GM12878 (cell line): ENCODE results near the gene SLC22A4. TPM values are rescaled to one million over a fixed set of nuclear protein-coding genes. Genes with fewer than 3 reads are reported as not detected.

Experiments used
- BCL3 ChIP-seq: IDR thresholded peaks from 2 replicates; pipeline ENCODE4 v1.6.1; 2011; ENCODE audit warnings: borderline replicate concordance, low read depth, mild to moderate bottlenecking, moderate library complexity, low read length; ENCODE audit not compliant: insufficient read depth, poor library complexity, severe bottlenecking
- BCLAF1 ChIP-seq: fragments of 450-650 bp; IDR thresholded peaks from 2 replicates; pipeline ENCODE4 v1.6.1; 2017; ENCODE audit warnings: antibody characterized with exemption, mild to moderate bottlenecking, moderate library complexity
- CHD1 ChIP-seq: IDR thresholded peaks from 2 replicates; pipeline ENCODE4 v1.6.1; 2012; ENCODE audit warnings: low read depth, low read length, improper control_type of control experiment
- E2F8 ChIP-seq: fragments of 450-650 bp; IDR thresholded peaks from 2 replicates; pipeline ENCODE4 v1.6.1; 2018; ENCODE audit warnings: mild to moderate bottlenecking, low read depth, moderate library complexity; ENCODE audit not compliant: partially characterized antibody
- EZH2 ChIP-seq: IDR thresholded peaks from 2 replicates; pipeline ENCODE4 v1.6.1; 2012; ENCODE audit warnings: low read depth, mild to moderate bottlenecking, control low read depth, inconsistent platforms, low read length, borderline replicate concordance; ENCODE audit not compliant: control insufficient read depth
- HSF1 ChIP-seq: fragments of 150-350 bp; IDR thresholded peaks from 2 replicates; pipeline ENCODE4 v1.6.1; 2014; ENCODE audit warnings: mild to moderate bottlenecking, low read depth, low read length
- IRF4 ChIP-seq: IDR thresholded peaks from 2 replicates; pipeline ENCODE4 v1.6.1; 2011; ENCODE audit warnings: low read depth, low read length
- LARP7 ChIP-seq: fragments of 450-650 bp; IDR thresholded peaks from 2 replicates; pipeline ENCODE4 v1.6.1; 2017; ENCODE audit warnings: mild to moderate bottlenecking
- NBN ChIP-seq: fragments of 450-650 bp; IDR thresholded peaks from 2 replicates; pipeline ENCODE4 v1.6.1; 2016
- NFIC ChIP-seq: IDR thresholded peaks from 2 replicates; pipeline ENCODE4 v1.6.1; 2012; ENCODE audit warnings: low read depth, mild to moderate bottlenecking, inconsistent platforms, low read length, moderate library complexity
- NFYA ChIP-seq: IDR thresholded peaks from 2 replicates; pipeline ENCODE4 v1.6.1; 2011; ENCODE audit warnings: low read depth, mild to moderate bottlenecking, low read length, improper control_type of control experiment, borderline replicate concordance
- NR2C1 ChIP-seq: fragments of 450-650 bp; IDR thresholded peaks from 2 replicates; pipeline ENCODE4 v1.6.1; 2017; ENCODE audit warnings: antibody characterized with exemption, mild to moderate bottlenecking, moderate library complexity
- NR2F1 ChIP-seq: fragments of 450-650 bp; conservative IDR thresholded peaks from 2 replicates; pipeline ENCODE4 v1.6.1; 2017; ENCODE audit warnings: mild to moderate bottlenecking
- RAD21 ChIP-seq: IDR thresholded peaks from 2 replicates; pipeline ENCODE4 v1.6.1; 2011; ENCODE audit warnings: mild to moderate bottlenecking, low read depth, low read length, moderate library complexity; ENCODE audit not compliant: insufficient read depth
- RELA ChIP-seq: fragments of 450-650 bp; IDR thresholded peaks from 2 replicates; pipeline ENCODE4 v1.8.0; 2014; ENCODE audit warnings: borderline replicate concordance; ENCODE audit not compliant: partially characterized antibody
- SREBF2 ChIP-seq: IDR thresholded peaks from 2 replicates; pipeline ENCODE4 v1.6.1; 2012; ENCODE audit warnings: mild to moderate bottlenecking, low read length
- SRF ChIP-seq, 2 experiments: IDR thresholded peaks; 2 replicates each; pipeline ENCODE4 v1.6.1; 2011; ENCODE audit warnings: low read depth in 2 of 2, low read length in 2 of 2, mild to moderate bottlenecking in 1 of 2, moderate library complexity in 1 of 2
- TARDBP ChIP-seq: IDR thresholded peaks from 2 replicates; pipeline ENCODE4 v1.6.1; 2016; ENCODE audit warnings: borderline replicate concordance
- YY1 ChIP-seq: IDR thresholded peaks from 2 replicates; pipeline ENCODE4 v1.6.1; 2011; ENCODE audit warnings: low read depth, mild to moderate bottlenecking, low read length
- polyA plus RNA-seq, 11 experiments: library from polyadenylated mRNA; depleted of rRNA in 4 of 11; unstranded in 6 of 11; stranded (reverse) in 5 of 11; fragments of >200 nt; fragmentation: Nextera tagmentation in 4 of 11; fragmentation: Illumina TruSeq in 1 of 11; extraction: Ambion mirVana in 4 of 11; extraction: Trizol in 1 of 11; gene quantifications; 1 replicate in 1 of 11; 2 replicates in 10 of 11; pipeline versions ENCODE4 v1.2.1 to v1.2.3, GENCODE V29; 2011 to 2016; ENCODE audit warnings: inconsistent platforms in 2 of 11, missing spikeins in 2 of 11, low read depth in 1 of 11
- total RNA-seq, 4 experiments: library from RNA; depleted of rRNA in 3 of 4; stranded (reverse); fragments of >200 nt in 3 of 4; fragmentation: Illumina TruSeq in 1 of 4; extraction: Trizol in 1 of 4; gene quantifications; 2 replicates each; pipeline versions ENCODE4 v1.2.1 to v1.2.3, GENCODE V29; 2013 to 2021

Gene SLC22A4
- total and polyA plus RNA-seq, 10 of the 15 experiments (the other 5 are each of a cell fraction or from before 2014, with no cell fraction given), result 0.04 to 0.61 (median 0.10) TPM; not detected in 2

- TF ChIP-seq E2F8 (no peak), TARDBP (no peak), NR2C1 (0 out of 2 replicates have a peak, but pooled peaks have one; percentile 8), LARP7 (peak; percentile 22; the same call in 1 of the 2 replicates), NBN (no peak), HSF1 (no peak), RAD21 (no peak), EZH2 (no peak), NFYA (no peak), YY1 (no peak), BCLAF1 (no peak), CHD1 (no peak), NFIC (peak; percentile 65; the same call in 1 of the 2 replicates), NR2F1 (peak; percentile 93), RELA (peak; percentile 83), SRF (IDR thresholded peaks at IDR 0.05; ENCODE audit: low read depth in 2 of 2, low read length in 2 of 2) (no peak), BCL3 (peak; percentile 88), SREBF2 (no peak), IRF4 (peak; percentile 83)
These were observed 25.2 kb upstream of the SLC22A4 start (continued) for GRCh38 chr5:132268769-132269551.
